KMS-11 (cell line): ENCODE measurements around the gene CNIH3.
"Not testable (repeated sequence)": the region's sequence is repeated elsewhere in the genome, so short reads cannot be mapped to it uniquely, and the experiment has no call there.

ENCODE experiments used
- H2AFZ ChIP-seq: fragments of 200-600 bp; sonication (generic); 2 replicates; pipeline ENCODE4 v1.6.1; 2016; ENCODE audit warnings: antibody characterized with exemption, mixed run types, low read depth
- H3K27ac ChIP-seq: fragments of 200-600 bp; sonication (generic); 2 replicates; pipeline ENCODE4 v1.6.1; 2016; ENCODE audit warnings: mild to moderate bottlenecking, mixed run types
- H3K27me3 ChIP-seq: fragments of 200-600 bp; sonication (generic); 2 replicates; pipeline ENCODE4 v1.6.1; 2017; ENCODE audit warnings: mild to moderate bottlenecking, low read depth, mixed run types, moderate library complexity; ENCODE audit not compliant: insufficient read depth
- H3K36me3 ChIP-seq: fragments of 200-600 bp; sonication (generic); 2 replicates; pipeline ENCODE4 v1.6.1; 2017; ENCODE audit warnings: mild to moderate bottlenecking, mixed run types; ENCODE audit not compliant: insufficient read depth
- H3K4me1 ChIP-seq: fragments of 200-600 bp; sonication (generic); 2 replicates; pipeline ENCODE4 v1.6.1; 2016; ENCODE audit warnings: mild to moderate bottlenecking, low read depth, mixed run types; ENCODE audit not compliant: poor library complexity, severe bottlenecking
- H3K4me2 ChIP-seq: fragments of 200-600 bp; sonication (generic); 2 replicates; pipeline ENCODE4 v1.7.0; 2016; ENCODE audit warnings: mild to moderate bottlenecking, mixed run types
- H3K4me3 ChIP-seq: fragments of 200-600 bp; sonication (generic); IDR thresholded peaks from 2 replicates; pipeline ENCODE4 v1.6.1; 2017; ENCODE audit warnings: low read depth, low read length, mixed read lengths; ENCODE audit not compliant: insufficient read depth
- H3K79me2 ChIP-seq: fragments of 200-600 bp; sonication (generic); 2 replicates; pipeline ENCODE4 v1.6.1; 2016; ENCODE audit warnings: low read depth, mixed run types; ENCODE audit not compliant: insufficient read depth
- H3K9ac ChIP-seq: fragments of 200-600 bp; sonication (generic); 2 replicates; pipeline ENCODE4 v1.6.1; 2016; ENCODE audit warnings: mild to moderate bottlenecking, mixed run types
- H4K20me1 ChIP-seq: fragments of 200-600 bp; sonication (generic); 2 replicates; pipeline ENCODE4 v1.6.1; 2016; ENCODE audit warnings: mild to moderate bottlenecking, mixed run types; ENCODE audit not compliant: insufficient read depth
- TF ChIP-seq, protein P1 (sequence below): fragments of 200-600 bp; sonication (generic); conservative IDR thresholded peaks from 2 replicates; pipeline ENCODE4 v1.6.1; 2017; ENCODE audit warnings: low read depth, mild to moderate bottlenecking, antibody characterized with exemption, low read length, moderate library complexity, mixed read lengths

Gene CNIH3

DNA sequence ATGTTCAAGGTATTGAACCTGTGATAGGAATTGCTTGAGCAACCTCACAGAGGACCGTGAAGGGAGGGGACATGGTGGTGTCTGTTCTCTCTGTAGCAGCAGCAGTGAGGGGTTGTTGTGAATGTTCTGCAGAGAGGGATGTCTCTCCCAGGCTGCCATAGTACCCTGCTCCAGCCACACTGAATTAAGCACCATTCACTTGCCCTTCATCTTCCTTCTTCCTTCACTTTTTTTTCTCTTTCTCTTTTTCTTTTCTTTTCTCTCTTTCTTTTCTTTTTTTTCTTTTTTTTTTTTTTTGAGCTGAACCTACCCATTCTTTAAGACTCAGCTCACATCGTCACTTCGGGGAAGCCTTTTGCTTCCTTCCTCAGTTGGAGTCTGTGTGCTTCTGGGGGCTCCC, 89.5 kb downstream of the CNIH3 start:
- no peaks in the 10 kb centered on the region for H3K79me2 ChIP-seq
- H3K27ac ChIP-seq: no peak overlapping the region
- no peak overlapping the region for H3K9ac ChIP-seq
- no peak overlapping the region for H3K4me2 ChIP-seq
- TF ChIP-seq, protein P1, sequence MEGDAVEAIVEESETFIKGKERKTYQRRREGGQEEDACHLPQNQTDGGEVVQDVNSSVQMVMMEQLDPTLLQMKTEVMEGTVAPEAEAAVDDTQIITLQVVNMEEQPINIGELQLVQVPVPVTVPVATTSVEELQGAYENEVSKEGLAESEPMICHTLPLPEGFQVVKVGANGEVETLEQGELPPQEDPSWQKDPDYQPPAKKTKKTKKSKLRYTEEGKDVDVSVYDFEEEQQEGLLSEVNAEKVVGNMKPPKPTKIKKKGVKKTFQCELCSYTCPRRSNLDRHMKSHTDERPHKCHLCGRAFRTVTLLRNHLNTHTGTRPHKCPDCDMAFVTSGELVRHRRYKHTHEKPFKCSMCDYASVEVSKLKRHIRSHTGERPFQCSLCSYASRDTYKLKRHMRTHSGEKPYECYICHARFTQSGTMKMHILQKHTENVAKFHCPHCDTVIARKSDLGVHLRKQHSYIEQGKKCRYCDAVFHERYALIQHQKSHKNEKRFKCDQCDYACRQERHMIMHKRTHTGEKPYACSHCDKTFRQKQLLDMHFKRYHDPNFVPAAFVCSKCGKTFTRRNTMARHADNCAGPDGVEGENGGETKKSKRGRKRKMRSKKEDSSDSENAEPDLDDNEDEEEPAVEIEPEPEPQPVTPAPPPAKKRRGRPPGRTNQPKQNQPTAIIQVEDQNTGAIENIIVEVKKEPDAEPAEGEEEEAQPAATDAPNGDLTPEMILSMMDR: no peak
- H3K4me1 ChIP-seq: no peaks in the 10 kb centered on the region
- H3K27me3 ChIP-seq: no peaks in the 10 kb centered on the region
- H3K4me3 ChIP-seq: no peak overlapping the region
- H4K20me1 ChIP-seq: no peaks in the 10 kb centered on the region
- no peaks in the 10 kb centered on the region for H3K36me3 ChIP-seq
- H2AFZ ChIP-seq: no peak overlapping the region

GRCh38 chr1:224707843-224708725, 92.0 kb downstream of the CNIH3 start:
- no peaks in the 10 kb centered on the region for H3K4me1 ChIP-seq
- H3K9ac ChIP-seq: no peak overlapping the region
- no peak overlapping the region for H3K4me3 ChIP-seq
- H3K79me2 ChIP-seq: no peaks in the 10 kb centered on the region
- H3K27ac ChIP-seq: no peak overlapping the region
- H4K20me1 ChIP-seq: no peaks in the 10 kb centered on the region
- H3K4me2 ChIP-seq: no peak overlapping the region
- no peak overlapping the region for H2AFZ ChIP-seq
- TF ChIP-seq, protein P1: no peak
- H3K36me3 ChIP-seq: no peaks in the 10 kb centered on the region
- H3K27me3 ChIP-seq: no peaks in the 10 kb centered on the region

DNA sequence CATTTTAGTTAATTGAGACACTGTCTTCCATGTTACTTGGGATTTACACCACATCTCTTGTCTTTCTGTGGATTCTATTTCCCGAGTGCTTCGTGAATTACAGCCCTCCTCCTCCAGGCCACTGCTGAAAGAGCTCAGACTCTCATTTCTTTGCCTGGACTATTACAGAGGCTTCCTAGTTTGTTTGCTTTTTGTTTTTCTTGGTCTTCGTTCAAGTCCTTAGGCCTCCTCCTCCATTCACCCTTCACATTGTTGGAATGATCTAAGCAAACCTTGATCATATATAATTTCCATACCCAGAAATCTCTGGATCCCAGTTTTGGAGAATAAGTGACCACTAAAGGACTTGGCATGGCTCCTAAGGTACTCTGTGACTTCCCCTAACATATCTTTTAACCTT, 94.1 kb downstream of the CNIH3 start:
- H3K4me2 ChIP-seq: no peak overlapping the region
- TF ChIP-seq, protein P1: no peak
- no peaks in the 10 kb centered on the region for H3K36me3 ChIP-seq
- H3K4me1 ChIP-seq: no peaks in the 10 kb centered on the region
- H3K4me3 ChIP-seq: no peak overlapping the region
- no peaks in the 10 kb centered on the region for H4K20me1 ChIP-seq
- H3K27ac ChIP-seq: no peak overlapping the region
- no peak overlapping the region for H2AFZ ChIP-seq
- no peaks in the 10 kb centered on the region for H3K79me2 ChIP-seq
- H3K9ac ChIP-seq: no peak overlapping the region
- no peaks in the 10 kb centered on the region for H3K27me3 ChIP-seq

DNA sequence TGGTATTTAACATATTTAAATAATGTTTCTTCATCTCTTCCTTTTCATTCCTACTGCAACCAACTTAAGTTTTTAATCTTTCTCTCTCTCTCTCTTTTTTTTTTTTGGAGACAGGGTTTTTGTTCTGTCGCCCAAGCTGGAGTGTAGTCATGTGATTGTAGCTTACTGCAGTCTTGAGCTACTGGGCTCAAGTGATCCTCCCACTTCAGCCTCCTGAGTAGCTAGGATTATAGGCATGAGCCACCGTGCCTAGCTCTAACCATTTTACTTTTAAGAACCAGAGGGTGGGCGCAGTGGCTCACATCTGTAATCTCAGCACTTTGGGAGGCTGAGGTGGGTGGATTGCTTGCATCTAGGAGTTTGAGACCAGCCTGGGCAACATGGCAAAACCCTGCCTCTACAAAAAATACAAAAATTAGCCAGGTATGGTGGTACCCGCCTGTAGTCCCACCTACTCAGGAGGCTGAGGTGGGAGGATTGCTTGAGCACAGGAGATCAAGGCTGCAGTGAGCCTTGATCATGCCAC, 95.2 kb downstream of the CNIH3 start:
- not testable (repeated sequence) for H3K36me3 ChIP-seq, H3K27ac ChIP-seq, H3K9ac ChIP-seq, H3K79me2 ChIP-seq, H2AFZ ChIP-seq, H3K4me1 ChIP-seq, H3K4me2 ChIP-seq, H3K4me3 ChIP-seq, H3K27me3 ChIP-seq, H4K20me1 ChIP-seq

DNA sequence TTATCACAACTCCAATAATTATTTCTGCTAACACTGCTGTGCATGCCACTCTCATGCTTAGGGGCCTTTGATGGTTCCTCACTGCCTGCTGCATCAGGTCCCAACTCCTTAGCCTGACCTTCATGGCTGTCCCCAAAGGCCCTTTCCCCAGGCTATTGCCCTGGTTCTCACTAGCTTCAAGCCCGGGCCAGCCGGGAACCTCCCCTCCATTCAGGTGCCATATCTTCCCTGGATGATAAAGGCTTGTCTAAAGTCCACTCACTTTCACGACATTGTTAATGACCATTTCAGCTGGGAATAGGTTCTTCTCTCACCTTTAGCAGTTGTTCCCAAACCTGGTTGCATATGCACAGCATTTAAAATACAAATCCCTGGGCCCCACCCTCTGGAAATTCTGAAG, 95.8 kb downstream of the CNIH3 start:
- H3K27ac ChIP-seq: no peak overlapping the region
- TF ChIP-seq, protein P1: no peak
- no peak overlapping the region for H3K4me2 ChIP-seq
- no peaks in the 10 kb centered on the region for H3K79me2 ChIP-seq
- H3K4me3 ChIP-seq: no peak overlapping the region
- H3K9ac ChIP-seq: no peak overlapping the region
- no peak overlapping the region for H2AFZ ChIP-seq
- H3K36me3 ChIP-seq: no peaks in the 10 kb centered on the region; the same call in 1 of the 2 replicates
- H3K27me3 ChIP-seq: no peaks in the 10 kb centered on the region
- H3K4me1 ChIP-seq: no peaks in the 10 kb centered on the region
- H4K20me1 ChIP-seq: no peaks in the 10 kb centered on the region
